GM18499 (cell line): Measurements from ENCODE around the gene SUN5.

Source experiments
- ATAC-seq: cut with Tn5 transposase; IDR thresholded peaks from one replicate; pipeline ENCODE4 v1.9.1; 2021; ENCODE audit warnings: moderate number of reproducible peaks; ENCODE audit not compliant: insufficient read depth, unreplicated experiment

The SUN5 gene

DNA sequence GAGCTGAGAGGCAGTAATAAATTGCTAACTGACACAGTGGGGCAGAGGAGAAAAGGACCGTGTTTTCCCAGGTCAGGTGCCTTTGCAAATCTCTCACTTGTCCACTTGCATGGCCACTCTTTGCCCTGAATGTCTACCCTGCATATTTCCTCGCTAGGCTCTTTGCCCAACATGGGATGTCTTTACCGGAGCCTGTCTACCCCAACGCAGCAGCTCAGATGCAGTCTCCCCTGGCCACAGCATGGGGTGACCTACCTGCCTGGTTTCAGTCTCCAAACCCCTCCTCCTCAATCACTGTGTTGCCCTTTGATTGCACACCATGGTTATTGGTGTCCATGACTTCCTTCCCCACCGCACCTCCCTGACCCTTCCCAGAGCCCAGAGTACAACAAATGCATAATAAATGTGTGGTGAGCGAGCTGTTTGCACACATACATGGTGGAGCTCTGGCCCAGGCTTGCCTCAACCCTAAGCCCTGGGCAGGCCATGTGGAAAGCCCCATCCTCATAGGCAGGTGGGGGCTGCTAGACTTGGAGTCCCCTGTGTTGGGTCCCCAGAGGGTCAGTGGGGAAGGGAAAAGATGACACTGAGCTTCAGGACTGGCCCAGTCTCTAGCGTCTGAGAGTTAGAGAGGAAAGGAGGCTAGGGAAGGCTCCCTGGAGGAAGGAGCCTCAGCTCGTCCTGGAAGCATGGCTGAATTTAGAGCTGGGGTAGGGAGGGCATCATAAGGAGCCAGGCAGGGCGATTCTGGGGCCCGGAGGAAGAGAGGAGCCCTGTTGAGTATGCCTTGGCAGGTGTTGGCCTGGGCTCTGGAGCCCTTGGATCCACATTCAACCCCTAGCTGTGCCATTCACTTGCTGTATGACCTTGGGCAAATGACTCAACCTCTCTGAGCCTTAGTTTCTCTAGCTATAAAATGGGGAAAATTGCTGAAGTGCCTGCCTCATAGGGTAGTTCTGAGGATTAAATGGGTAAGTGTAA lies 22.8 kb upstream of the SUN5 start:
- no peak for ATAC-seq

DNA sequence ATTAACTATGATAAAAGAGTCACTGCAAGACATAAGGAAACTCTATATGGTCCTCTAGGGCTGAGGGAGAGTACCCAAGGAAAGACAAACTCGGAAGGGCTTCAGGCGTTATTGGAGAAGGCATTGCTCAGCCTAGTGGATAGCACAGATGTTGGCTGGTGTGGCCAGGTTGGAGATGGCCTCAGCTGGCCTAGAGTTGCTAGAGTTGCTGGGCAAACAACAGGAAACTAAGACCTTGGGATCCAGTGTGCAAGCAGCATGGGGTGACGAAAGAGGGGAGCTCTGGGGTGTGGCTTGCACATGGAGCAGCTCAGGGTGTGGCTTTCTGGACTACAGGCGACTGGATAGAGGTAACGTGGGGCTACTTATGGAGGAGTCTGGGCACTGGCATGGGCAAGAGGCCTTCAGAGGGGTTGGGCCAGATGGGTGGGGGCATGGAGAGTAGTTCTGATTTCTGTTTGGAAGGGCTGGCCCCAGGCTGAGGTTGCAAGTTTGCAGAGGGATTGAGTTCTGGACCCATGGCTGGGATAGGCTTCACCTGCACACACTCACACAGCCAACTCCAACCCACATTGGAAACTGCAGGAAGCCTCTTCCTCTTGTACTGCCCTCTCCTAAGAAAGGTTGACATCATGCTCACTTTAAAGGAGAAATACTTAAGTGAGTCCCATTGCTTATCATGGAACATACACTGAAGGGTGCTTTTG lies 22.0 kb upstream of the SUN5 start:
- no peak for ATAC-seq

DNA sequence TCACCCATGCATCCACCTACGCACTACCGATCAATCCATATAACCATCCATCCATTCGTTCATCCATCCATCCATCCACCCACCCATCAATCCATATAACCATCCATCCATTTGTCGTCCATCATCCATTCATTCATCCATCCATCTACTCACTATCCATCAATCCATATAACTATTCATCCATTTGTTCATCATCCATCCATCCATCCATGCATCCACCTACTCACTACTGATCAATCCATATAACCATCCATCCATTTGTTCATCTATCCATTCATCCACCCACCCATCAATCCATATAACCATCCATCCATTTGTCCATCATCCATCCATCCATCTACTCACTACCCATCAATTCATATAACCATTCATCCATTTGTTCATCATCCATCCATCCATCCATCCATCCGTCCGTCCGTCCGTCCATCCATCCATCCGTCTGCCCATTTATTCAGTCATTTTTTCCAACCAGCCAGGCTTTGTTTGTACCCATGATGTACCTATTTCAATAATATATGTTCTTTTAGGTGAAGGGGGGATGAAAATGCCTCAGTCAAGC lies 21.2 kb upstream of the SUN5 start:
- no peak for ATAC-seq

DNA sequence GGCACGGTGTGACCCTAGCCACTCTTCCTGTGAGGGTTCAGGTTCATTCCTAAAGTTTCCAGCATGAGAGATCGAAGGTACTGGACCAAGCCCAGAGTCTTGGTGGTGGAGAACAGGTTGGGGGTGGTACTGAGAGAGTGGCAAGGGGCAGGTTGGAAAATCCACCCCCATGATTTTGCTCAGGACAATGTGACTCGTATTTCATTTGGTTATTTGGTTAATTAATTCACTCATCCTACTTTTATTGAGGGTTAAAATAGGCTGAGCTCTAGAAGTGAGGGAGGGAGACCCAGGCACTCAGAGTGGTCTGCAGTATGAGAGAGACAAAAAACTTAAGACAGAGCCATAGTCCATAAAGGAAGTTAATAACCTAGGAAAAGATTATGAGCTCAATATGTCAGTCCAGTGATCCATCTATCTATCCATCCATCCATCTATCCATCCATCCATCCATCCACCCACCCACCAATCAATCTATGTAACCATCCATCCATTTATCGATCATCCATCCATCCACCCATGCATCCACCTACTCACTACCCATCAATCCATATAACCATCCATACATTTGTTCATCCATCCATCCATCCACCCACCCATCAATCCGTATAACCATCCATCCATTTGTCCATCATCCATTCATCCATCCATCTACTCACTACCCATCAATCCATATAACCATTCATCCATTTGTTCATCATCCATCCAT lies 20.5 kb upstream of the SUN5 start:
- no peak for ATAC-seq

DNA sequence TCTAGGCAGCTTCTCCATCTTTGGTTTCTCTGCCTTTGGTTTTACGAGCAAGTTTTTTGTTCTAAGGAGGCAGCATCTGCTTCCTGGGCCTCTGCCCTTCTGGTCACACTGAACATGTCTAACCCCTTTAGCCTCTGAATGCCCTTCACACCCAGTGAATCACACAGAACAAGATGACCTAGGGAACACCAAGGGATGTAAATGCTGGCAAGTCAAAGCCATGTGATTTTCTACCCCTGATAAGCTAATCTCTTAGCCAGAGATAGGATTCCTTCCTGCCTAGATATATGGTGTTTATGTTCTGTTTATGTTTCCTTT lies 20.0 kb upstream of the SUN5 start:
- no peak for ATAC-seq

DNA sequence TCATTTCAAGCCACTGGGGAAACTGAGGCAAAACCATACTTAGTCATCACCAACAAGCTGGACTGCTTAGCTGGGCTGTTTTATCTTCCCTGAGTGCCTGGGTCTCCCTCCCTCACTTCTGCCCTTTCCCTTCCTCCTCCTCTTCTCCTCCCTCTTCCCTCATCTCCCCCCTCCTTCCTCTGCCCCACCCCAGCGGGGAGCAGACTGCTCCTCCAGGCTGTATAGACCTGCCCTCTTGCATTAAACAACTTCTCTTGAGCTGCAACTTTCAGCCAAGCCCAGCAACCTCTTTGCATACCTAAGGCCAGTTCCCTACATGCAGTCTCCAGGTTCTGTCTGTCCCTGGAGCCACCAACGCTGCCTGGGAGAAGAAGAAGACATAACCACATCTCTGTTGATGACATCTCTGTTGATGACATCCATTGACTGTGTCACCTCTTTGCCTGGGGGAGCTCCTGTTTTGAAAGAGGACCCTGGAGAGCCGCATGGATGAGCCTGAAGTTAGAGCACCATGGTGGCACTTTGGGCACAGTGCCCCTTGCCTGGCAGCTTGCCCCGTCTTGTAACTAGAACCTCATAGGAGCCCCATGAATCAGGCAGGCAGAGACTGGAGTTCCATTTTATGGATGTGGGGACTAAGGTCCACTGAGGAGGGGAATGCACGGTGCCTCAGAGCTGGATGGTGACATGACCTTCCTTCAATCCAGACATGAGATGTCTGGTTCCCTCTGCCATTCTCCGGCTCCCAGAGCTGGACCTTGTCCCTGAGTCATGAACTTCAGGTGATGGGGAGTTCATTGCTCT lies 19.4 kb upstream of the SUN5 start:
- ATAC-seq = no peak

DNA sequence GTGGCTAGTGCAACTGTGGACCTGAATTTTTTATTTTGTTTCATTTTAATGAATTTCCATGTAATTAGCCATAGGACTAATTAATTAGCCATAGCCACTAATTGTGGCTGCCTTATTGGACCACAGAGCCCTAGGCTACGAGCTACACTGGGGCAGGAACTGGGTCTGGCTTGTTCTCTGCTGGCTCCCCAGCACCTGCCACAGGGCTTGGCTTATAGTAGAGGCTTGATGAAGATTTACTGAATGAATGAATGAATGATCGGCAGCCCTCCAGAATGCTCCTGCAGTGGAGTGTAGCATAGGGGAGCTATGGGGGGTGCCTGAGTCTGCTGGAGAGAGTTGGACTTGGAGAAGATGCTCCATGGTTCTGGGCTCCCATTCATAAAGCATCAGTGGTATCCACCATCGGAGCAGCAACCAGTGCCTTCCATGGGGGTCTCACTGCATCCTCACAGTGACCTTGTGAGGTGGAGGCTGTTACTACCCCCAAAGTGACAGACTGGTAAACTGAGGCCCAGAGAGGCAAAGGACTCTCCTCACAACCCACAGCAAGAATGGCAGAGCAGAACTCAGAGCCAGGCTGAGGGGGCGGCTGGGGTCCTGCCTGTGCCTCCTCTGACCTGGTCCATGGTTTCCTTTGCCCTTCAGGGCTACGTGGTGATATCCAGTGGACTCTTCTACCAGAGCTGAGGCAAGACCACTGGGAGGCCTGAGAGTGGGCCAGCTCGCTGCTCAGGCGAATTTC lies 18.6 kb upstream of the SUN5 start:
- no peak for ATAC-seq

DNA sequence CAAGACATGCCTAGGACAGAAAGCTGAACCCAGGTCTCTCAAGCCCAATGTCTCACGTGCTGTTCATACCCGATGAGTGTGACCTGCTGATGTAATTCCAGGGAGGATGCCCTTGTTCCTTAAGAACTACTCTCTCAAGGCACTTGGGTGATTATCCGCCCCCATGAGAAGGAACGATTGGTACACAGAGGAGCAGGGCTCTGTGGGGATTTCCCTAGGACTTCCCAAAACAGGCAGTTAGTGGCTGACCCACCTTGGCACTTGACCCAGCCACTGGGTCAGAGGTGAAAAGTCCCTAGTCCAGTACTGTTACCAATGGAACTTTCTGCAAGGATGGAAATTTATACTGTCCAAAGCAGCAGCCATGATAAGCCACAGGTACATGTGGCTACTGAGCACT lies 18.1 kb upstream of the SUN5 start:
- no peak for ATAC-seq

DNA sequence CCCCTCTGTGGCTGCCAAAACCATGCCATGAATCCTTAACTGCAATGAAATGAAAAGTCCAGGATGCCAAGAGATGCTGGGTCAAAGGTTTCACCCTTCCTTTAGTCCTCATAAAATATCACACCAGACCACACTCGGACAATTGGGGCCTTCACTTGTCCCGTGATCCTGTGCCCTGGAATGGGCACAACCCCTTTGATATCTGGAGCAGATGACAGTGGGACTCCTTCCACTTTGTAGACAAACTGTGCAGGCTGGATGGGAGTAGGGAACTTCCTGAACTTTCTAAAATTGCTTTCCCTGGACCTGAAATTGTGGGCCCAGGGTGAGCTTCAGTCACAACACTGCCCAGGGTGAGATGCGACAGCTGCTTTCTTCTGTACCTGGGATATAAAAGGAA lies 17.6 kb upstream of the SUN5 start:
- ATAC-seq = no peak

DNA sequence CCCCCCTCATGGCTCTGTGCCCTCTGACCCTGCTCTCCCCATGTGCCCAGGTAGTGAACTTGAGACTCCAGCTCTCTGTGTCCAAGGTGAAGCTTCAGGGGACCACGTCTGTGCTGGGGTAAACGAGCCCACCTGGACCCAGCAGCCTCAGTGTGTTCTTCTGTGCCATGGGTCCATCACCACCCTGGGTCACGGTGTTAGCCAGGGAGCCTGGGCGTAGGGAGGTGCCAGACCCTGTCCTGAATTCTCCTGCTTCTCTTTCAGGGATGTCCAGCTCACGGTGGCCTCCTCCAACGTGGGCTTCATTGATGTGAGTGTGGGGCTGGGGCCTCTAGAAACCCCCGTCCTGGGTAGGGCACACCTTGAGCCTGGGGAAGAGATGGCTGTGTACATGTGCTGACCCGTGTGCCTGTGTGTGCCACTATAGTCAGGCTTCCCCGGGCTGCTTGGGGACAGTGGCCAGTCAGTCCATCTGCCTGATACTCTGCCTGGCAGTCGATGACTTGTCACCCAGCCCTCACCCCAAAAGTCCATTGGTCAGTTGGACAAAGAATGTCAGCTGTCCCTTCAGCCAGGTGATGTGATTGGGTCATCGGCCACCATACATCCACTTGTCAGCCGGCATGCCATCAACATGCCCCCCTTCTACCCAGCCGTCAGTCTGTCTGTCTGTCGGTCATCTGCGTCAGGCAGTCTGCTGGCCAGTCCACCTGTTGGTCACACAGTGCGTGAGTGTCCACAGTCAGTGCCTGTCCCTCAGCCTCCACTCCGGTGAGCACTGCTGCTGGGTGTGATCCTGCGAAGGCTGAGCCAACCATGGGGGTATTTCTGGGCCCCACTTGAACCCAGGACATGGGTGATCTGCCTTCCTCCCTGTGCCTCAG lies 16.3 kb upstream of the SUN5 start:
- no peak for ATAC-seq

DNA sequence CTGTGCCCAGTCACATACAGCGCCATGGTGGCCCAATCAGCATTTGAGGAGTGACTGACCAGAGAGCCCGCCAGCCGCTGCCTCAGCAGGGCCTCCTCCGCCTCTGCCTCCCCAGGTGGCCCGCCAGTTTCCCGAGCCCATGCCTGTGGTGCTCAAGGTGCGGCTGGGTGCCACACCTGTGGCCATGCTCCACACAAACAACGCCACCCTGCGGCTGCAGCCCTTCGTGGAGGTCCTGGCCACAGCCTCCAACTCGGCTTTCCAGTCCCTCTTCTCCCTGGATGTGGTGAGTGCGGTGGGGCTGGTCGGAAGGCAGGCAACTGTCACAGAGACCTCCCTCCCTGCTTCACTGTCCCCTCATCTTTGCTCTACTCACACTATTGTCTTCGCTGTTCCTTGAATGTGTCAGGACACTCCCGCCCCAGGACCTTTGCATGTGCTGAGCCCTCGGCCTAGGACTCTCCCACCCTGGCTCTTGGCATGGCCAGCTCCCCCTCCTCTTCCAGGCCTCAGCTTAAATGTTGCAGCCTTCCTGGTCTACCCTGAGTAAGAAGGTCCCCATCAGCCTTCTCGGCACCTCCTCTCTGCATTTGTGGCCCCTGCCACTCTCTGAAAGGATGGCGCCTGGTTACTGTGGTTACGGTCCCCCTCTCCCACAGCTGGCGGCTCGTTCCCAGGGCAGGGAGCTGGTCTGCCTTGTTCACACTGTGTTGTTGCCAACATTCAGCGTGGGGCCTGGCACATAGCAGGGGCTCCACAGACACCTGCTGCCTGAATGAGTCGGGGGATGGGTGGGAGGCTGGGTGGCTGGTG lies 15.4 kb upstream of the SUN5 start:
- ATAC-seq = no peak

DNA sequence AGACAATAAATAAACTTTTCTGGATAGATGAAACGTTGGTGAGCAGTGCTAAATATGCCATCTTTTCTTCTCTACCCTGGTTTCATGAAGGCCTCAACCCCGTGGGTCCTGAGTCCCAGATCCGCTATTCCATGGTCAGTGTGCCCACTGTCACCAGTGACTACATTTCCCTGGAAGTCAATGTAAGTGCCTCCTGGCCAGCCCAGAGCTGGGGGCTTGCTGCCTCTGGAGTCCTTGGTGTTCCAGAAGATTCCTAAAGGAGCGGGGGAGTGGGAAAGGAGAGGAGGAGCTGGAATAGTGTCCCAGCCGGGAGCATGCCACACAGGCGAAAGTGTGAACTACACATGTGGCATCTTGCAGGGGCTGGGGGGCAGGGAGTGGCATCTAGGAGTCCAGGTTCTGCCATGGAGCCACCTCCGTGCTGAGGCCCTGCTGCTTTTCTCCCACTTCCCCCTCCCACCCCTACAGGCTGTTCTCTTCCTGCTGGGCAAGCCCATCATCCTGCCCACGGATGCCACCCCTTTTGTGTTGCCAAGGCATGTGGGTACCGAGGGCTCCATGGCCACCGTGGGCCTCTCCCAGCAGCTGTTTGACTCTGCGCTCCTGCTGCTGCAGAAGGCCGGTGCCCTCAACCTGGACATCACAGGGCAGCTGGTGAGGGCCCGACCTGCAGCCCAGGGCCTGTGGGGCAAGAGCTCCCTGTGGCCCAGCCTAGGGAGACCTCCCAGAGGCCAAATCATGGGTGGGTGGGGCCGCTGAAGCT lies 14.1 kb upstream of the SUN5 start:
- ATAC-seq = no peak

DNA sequence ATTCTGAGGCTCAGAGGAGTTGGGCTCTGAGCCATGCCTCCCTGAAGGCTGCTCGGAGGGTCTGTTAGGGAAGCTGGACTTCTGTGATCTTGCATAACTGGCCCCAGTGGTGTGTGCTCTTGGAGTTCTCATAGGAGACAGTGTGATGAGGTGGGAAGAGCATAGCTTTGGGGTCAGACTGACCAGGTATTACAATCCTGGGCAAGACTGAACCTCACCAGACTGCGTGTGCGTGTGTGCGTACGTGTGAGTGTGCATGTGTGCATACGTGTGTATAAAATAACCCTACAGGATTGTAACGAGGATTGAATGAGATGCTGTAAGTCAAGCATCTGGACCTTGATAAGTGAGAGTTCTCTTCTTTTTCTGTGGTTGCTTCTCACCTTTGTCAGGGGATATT lies 13.3 kb upstream of the SUN5 start:
- no peak for ATAC-seq

DNA sequence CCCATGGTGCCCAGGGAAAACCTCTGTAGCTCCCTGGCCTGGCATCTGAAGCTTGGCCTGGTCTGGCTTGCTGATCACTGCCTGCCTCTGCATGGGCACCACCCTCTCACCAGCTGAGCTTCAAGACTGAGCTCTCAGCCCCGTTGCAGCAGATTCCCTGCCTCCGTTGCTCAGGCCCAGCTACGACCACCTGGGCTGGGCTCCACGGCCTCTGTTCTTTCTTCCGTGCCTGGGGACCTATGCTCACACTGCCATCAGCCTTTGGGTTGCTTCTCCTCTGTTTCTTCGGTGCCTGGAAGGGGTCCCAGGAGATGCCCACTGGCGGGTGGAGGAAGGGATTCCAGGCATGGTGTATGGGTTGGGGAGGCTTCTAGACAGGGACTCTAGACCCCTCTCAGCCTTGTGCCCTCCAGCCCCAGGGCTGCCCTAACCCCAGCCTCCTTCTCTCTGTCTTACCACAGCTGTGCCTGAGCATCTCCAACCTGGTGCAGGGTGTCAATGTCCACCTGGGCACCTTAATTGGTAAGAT lies 12.4 kb upstream of the SUN5 start:
- ATAC-seq = no peak

DNA sequence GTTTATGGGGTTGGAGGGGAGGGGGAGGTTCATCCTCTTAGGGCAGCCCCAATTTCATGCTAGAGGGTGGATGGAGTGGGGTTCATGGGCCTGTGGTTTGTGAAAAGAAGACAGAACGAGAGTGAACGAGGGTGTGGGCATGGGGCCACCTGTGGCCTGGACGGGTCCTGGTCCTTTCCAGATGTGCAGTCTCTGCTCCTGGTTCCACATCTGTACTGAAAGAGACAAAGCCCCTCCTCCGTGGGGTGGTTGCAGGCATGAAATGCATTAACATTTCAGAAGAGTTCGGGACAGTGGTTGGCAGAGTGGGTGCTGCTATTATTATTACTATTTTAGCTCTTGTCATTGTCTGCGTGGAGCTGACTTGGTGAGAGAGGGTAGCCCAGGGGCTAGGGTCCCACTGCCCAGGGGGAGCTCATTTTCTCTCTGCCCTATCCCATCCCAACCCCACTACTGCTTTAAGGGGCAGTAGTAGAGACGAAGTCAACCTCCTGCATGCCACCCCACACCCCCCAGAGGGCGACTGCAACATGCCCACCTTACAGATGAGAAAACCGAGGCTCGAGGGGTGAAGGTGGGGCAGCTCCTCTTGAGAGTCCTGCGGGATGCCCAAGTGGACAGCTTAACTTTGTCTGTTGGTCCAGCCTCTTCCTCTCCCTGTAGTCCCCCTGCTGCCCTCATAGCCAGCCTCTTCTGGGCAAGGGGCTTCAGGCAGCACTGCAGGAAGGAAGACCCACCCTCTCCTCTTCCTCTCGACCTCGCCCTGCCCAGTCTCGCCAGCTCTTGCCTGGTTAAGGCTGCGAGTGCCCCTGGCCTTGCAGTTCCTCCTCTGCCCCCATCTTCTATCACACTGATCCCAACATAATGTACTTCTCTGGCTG lies 11.7 kb upstream of the SUN5 start:
- no peak for ATAC-seq

DNA sequence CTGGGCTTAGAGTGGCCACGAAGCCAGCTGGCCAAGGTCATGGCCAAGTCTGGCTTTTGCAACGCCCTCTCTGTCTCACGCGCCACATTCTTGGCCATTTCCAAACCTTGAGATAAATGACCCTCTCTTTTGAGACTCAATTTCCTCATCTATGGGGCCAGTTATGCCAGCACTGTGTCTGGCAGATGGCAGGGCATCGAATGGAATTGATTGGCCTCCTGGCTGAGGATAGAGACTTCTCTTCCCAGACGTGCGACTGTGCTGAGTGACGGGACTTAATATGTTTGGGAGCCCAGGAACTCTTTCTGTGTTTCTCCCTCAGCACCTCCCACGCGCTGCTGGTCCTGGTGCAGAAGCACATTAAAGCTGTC lies 10.9 kb upstream of the SUN5 start:
- no peak for ATAC-seq
